ENCODE results near the gene SEPTIN3. TPM values are rescaled to one million over a fixed set of nuclear protein-coding genes. Genes with fewer than 3 reads are reported as not detected.

SEPTIN3 gene
- total RNA-seq = not detected

- no peak for DNase-seq (ENCODE audit: low spot score)
- Histone ChIP-seq H3K36me3 (no peaks in the 10 kb centered on the region), H3K27ac (no peak within 1 kb of the TSS), H3K9me3 (no peaks in the 10 kb centered on the region), H3K4me3 (no peak within 1 kb of the TSS), H3K27me3 (replicated peaks; ENCODE audit: insufficient read depth) (no peaks in the 10 kb centered on the region), H3K4me1 (ENCODE audit: control insufficient read depth in 1 of 2, low read depth in 2 of 2) (no peaks in the 10 kb centered on the region)
- TF ChIP-seq CTCF (IDR thresholded peaks at IDR 0.05) = no peak
- ATAC-seq (ENCODE audit: insufficient number of reproducible peaks, low FRiP score, low read depth) = no peak
Observed at GRCh38 chr22:41969110-41969646, at the start of gene SEPTIN3. TSS of gene SEPTIN3 (plus strand) at chr22:41969443. CDS start at chr22:41971493, 2,050 bp downstream.

- no peak for DNase-seq (ENCODE audit: low spot score)
- TF ChIP-seq CTCF (IDR thresholded peaks at IDR 0.05) = no peak
- no peak for ATAC-seq (ENCODE audit: insufficient number of reproducible peaks, low FRiP score, low read depth)
- H3K4me1 ChIP-seq (ENCODE audit: control insufficient read depth in 1 of 2, low read depth in 2 of 2) = peaks cover 10 to 24% of the 10 kb centered on the region in 2 donors
- peaks cover 9% of the 10 kb centered on the region for H3K27me3 ChIP-seq (replicated peaks; ENCODE audit: insufficient read depth)
- H3K36me3 ChIP-seq = no peaks in the 10 kb centered on the region
- H3K9me3 ChIP-seq = no peaks in the 10 kb centered on the region
- H3K4me3 ChIP-seq = peak overlapping the region; percentile 69
- no peak overlapping the region for H3K27ac ChIP-seq
Observed at GRCh38 chr22:41920271-41920976, 48.8 kb upstream of the SEPTIN3 start.

GRCh38 chr22:41922328-41922727 is 46.9 kb upstream of the SEPTIN3 start:
- ATAC-seq (ENCODE audit: insufficient number of reproducible peaks, low FRiP score, low read depth) (no peak), DNase-seq (ENCODE audit: low spot score) (no peak)
- Histone ChIP-seq H3K4me1 (ENCODE audit: control insufficient read depth in 1 of 2, low read depth in 2 of 2) (peaks cover 10 to 23% of the 10 kb centered on the region in 2 donors), H3K4me3 (no peak overlapping the region), H3K27ac (no peak overlapping the region), H3K9me3 (no peaks in the 10 kb centered on the region), H3K27me3 (replicated peaks; ENCODE audit: insufficient read depth) (no peaks in the 10 kb centered on the region), H3K36me3 (no peaks in the 10 kb centered on the region)
- TF ChIP-seq CTCF (IDR thresholded peaks at IDR 0.05) = no peak

- Histone ChIP-seq H3K9me3 (no peaks in the 10 kb centered on the region), H3K4me3 (no peak overlapping the region), H3K4me1 (ENCODE audit: control insufficient read depth in 1 of 2, low read depth in 2 of 2) (peaks cover 10 to 20% of the 10 kb centered on the region in 2 donors), H3K36me3 (no peaks in the 10 kb centered on the region), H3K27ac (no peak overlapping the region), H3K27me3 (replicated peaks; ENCODE audit: insufficient read depth) (no peaks in the 10 kb centered on the region)
- ATAC-seq (ENCODE audit: insufficient number of reproducible peaks, low FRiP score, low read depth) (no peak), DNase-seq (ENCODE audit: low spot score) (no peak)
- no peak for TF ChIP-seq CTCF (IDR thresholded peaks at IDR 0.05)
Observed at GRCh38 chr22:41922940-41923594, 46.2 kb upstream of the SEPTIN3 start.

- DNase-seq (ENCODE audit: low spot score) = no peak
Observed at GRCh38 chr22:41923595-41924276, 45.5 kb upstream of the SEPTIN3 start.

More at GRCh38 chr22:41923595-41924276, 45.5 kb upstream of the SEPTIN3 start:
- TF ChIP-seq CTCF (IDR thresholded peaks at IDR 0.05) = no peak
- Histone ChIP-seq H3K4me1 (ENCODE audit: control insufficient read depth in 1 of 2, low read depth in 2 of 2) (peaks cover 10 to 15% of the 10 kb centered on the region in 2 donors), H3K4me3 (no peak overlapping the region), H3K27ac (no peak overlapping the region), H3K27me3 (replicated peaks; ENCODE audit: insufficient read depth) (no peaks in the 10 kb centered on the region), H3K9me3 (no peaks in the 10 kb centered on the region), H3K36me3 (no peaks in the 10 kb centered on the region)
- no peak for ATAC-seq (ENCODE audit: insufficient number of reproducible peaks, low FRiP score, low read depth)
